ENCODE measurements around the gene FBLN2. TPM values are rescaled to one million over a fixed set of nuclear protein-coding genes. Genes with fewer than 3 reads are reported as not detected.
A peak's percentile ranks its signal among the peaks of the same experiment; 100 is the strongest.

FBLN2 gene
- total and polyA plus RNA-seq, 10 of the 15 experiments (the other 5 are each of a cell fraction or from before 2014, with no cell fraction given) = 0.03 to 0.41 (median 0.12) TPM; not detected in 2

DNA sequence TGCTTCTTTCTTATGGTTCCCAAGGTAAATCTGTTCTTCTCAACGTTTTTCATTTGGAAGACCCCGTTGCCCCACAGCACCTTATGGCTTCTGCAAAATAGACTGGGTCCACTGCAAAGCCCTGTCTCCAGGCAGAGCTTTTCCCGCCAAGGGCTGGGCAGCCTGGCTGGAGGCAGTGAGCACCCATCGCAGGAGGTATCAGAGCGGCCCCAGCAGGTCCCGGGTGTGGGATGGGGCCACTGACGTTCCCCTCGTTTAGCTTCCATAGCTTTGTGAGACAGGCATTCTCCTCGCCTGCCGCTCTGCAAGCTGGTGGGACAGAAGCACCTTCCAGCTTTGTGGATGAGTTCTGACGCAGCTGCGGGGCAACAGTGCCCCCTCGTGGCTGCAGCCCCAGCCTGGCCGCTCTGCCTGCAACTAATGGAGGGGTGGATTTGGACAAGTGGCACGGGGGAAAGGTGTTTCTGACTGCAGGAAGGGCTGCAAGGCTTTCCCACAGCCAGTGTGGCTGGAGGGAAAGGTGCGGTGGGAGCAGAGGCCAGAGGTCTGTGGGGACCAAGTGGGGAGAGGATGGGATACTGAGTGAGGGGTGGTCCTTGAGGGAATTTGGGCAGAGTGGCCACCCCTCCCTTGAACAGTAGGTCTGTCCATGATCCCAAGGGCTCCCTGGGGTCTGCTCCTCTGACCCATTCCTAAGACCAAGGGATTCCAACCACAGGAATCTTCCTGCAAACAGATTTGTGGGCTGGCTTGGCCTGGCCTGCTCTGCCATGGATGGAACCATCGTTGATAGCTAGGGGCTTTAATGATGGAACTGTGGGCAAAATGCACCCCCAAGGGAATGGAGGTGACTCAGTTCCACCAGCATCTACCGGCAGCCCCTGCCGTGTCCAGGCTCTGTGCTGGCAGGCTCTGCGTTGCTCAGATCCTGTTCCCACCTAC lies 99.4 kb downstream of the FBLN2 start (continued):
- TF ChIP-seq BHLHE40 (IDR thresholded peaks at IDR 0.05; ENCODE audit: borderline replicate concordance in 1 of 2, low read depth in 2 of 2, low read length in 1 of 2) = peak; percentile 37 to 41; a peak in 2 of 4 replicates
- TF ChIP-seq NR2F1 (conservative IDR thresholded peaks at IDR 0.05) = no peak
- TF ChIP-seq YY1 (IDR thresholded peaks at IDR 0.05; ENCODE audit: low read depth, low read length) = peak; percentile 61; the same call in 1 of the 2 replicates

DNA sequence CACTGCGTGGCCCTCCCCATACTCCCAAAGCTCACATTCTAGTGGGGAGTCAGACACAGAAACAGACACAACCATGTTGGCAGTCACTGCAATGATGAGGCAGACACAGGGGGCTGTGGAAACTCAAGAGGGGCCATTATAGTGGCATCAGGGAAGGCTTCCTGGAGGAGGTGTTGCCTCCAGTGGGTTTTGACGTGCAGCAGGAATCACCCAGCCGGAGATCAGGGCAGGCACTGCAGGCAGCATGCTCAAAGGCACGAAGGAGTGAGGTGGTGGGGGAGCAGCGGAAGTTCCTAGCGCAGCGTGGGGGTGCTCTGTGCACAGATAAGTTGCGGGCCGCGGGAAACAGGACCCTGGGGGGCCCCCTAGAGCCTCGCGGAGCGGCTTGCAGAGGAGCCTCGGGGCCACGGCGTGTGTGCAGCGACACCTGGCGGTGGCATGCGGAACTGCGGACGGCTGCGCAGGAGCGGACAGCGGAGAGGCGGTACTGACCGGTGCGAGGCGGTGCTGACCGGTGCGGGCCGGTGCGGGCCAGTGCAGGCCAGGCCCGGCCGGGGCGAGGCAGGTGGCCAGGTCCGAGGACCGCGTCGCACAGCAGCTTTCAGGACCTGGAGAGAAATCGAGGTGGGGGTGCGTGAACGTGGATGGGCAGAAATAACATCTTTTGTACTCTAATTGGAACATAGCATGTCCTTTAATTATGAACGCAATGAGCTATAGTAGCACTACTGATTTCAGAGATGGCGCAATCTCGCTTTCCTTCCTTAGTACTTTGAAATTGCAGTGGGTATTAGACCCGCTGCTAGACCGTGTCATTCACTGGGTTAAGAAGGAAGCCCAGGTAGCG lies 101.5 kb downstream of the FBLN2 start:
- Histone ChIP-seq H4K20me1 (ENCODE audit: control insufficient read depth, insufficient read depth) (no peaks in the 10 kb centered on the region), H3K27me3 (replicated peaks in 1 of 2; ENCODE audit: control insufficient read depth in 2 of 2, insufficient read depth in 2 of 2, low read length in 1 of 2) (peaks cover 3 to 4% of the 10 kb centered on the region in 2 experiments; a peak in 2 of 4 replicates), H3K9me3 (replicated peaks; ENCODE audit: control insufficient read depth, insufficient read depth, low read length) (no peaks in the 10 kb centered on the region), H3K36me3 (ENCODE audit: control insufficient read depth in 2 of 2, insufficient read depth in 2 of 2, low read length in 1 of 2) (no peaks in the 10 kb centered on the region), H3K79me2 (ENCODE audit: control insufficient read depth, insufficient read depth, low read length) (no peaks in the 10 kb centered on the region), H3K4me1 (ENCODE audit: control insufficient read depth, insufficient read depth, low read length) (no peaks in the 10 kb centered on the region), H2AFZ (ENCODE audit: control insufficient read depth, low read depth, low read length) (no peak overlapping the region), H3K9ac (ENCODE audit: control insufficient read depth, insufficient read depth, low read length) (no peak overlapping the region), H3K27ac (ENCODE audit: control insufficient read depth, insufficient read depth) (no peak overlapping the region), H3K4me2 (ENCODE audit: control insufficient read depth, insufficient read depth) (no peak overlapping the region), H3K4me3 (no peak overlapping the region)
- in situ Hi-C loops (cut with MboI) (no loop called here), intact Hi-C loops (cut with micrococcal nuclease; ENCODE audit: unreplicated experiment) (loop anchor here (2.0 kb wide), 1 partner anchor 558 kb away; no protein-coding TSS in a partner anchor)
- FAIRE-seq (no peak), ATAC-seq (peak; percentile 86), DNase-seq (ENCODE audit: low read depth, low spot score) (no peak)
- 15% methylated on average over 44 of the region's 48 CpGs for WGBS (ENCODE audit: insufficient coverage, insufficient replicate concordance, low lambda C conversion rate, missing lambda C conversion rate)
- no TSS peak for BruUV-seq (replicated peaks)
- ChIA-PET CTCF (interaction anchor here (0.6 to 10.4 kb wide), 8 partner anchors 8 to 558 kb away, joined by 3 to 231 read pairs (median 8); partner anchors contain the start of gene HDAC11), RAD21 (ENCODE audit: unreplicated experiment) (interaction anchor here (1.8 to 3.0 kb wide), 3 partner anchors 151 to 155 kb away, joined by 6 to 79 read pairs (median 31); no protein-coding TSS in a partner anchor), SMC1A (ENCODE audit: uncharacterized antibody, unreplicated experiment) (interaction anchor here (7.4 kb wide), 1 partner anchor 155 kb away, joined by 62 read pairs; no protein-coding TSS in a partner anchor), POLR2A (no interaction called here)
- TF ChIP-seq POU2F2 (IDR thresholded peaks at IDR 0.05; ENCODE audit: borderline replicate concordance, low read depth, low read length) (0 out of 3 replicates have a peak, but pooled peaks have one; percentile 41), LARP7 (IDR thresholded peaks at IDR 0.05) (0 out of 2 replicates have a peak, but pooled peaks have one; percentile 43), IRF4 (IDR thresholded peaks at IDR 0.05; ENCODE audit: low read depth, low read length) (no peak), YY1 (IDR thresholded peaks at IDR 0.05; ENCODE audit: low read depth, low read length) (0 out of 2 replicates have a peak, but pooled peaks have one; percentile 33), SMC3 (IDR thresholded peaks at IDR 0.05; ENCODE audit: borderline replicate concordance, low read length) (peak; percentile 70), ZBTB33 (IDR thresholded peaks at IDR 0.05) (peak; percentile 80), FOXM1 (IDR thresholded peaks at IDR 0.05; ENCODE audit: low read depth, low read length) (no peak), CTCF (IDR thresholded peaks at IDR 0.05 in 2 of 3, conservative IDR thresholded peaks at IDR 0.05 in 1 of 3; ENCODE audit: control insufficient read depth in 2 of 3, extremely low read depth in 1 of 3, insufficient read depth in 1 of 3, low read depth in 3 of 3, low read length in 3 of 3) (peak; percentile 95 to 99 (median 98)), HCFC1 (IDR thresholded peaks at IDR 0.05; ENCODE audit: low read length) (no peak), RAD21 (IDR thresholded peaks at IDR 0.05; ENCODE audit: insufficient read depth, low read depth, low read length) (peak; percentile 62), GATAD2B (conservative IDR thresholded peaks at IDR 0.05; ENCODE audit: low read depth) (0 out of 2 replicates have a peak, but pooled peaks have one; percentile 44), NRF1 (conservative IDR thresholded peaks at IDR 0.05; ENCODE audit: low read depth, low read length) (0 out of 2 replicates have a peak, but pooled peaks have one; percentile 10), BHLHE40 (IDR thresholded peaks at IDR 0.05; ENCODE audit: borderline replicate concordance in 1 of 2, low read depth in 2 of 2, low read length in 1 of 2) (peak; percentile 23 to 53; a peak in 2 of 4 replicates)

Data from GM12878 (cell line).